Measurements from ENCODE around the gene ZNF536.
A peak's percentile ranks its signal among the peaks of the same experiment; 100 is the strongest.

ZNF536 gene

DNA sequence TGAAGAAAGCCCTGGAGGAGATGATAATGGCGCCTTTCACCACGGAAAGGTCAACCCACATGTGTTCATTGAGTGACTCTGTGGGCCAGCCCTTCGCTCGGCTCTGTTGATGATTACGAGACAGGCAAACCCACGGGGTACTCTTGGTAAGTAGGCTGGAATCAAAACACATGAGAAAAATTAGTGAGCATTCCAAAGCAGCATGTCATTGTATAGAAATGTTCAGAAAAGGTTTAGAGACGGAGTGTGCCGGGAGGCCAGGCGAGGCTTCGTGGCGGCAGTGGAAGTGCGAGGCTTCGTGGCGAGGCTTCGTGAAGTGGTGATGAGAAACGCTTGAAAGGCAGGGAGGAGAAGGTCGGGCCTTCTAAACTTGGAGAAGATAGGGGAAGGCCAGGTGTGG lies 144.3 kb downstream of the ZNF536 start:
- no peak overlapping the region for H3K4me3 ChIP-seq (ENCODE audit: low read length)
- DNase-seq (ENCODE audit: low read depth) = peak; percentile 5
- TF ChIP-seq, protein P1, sequence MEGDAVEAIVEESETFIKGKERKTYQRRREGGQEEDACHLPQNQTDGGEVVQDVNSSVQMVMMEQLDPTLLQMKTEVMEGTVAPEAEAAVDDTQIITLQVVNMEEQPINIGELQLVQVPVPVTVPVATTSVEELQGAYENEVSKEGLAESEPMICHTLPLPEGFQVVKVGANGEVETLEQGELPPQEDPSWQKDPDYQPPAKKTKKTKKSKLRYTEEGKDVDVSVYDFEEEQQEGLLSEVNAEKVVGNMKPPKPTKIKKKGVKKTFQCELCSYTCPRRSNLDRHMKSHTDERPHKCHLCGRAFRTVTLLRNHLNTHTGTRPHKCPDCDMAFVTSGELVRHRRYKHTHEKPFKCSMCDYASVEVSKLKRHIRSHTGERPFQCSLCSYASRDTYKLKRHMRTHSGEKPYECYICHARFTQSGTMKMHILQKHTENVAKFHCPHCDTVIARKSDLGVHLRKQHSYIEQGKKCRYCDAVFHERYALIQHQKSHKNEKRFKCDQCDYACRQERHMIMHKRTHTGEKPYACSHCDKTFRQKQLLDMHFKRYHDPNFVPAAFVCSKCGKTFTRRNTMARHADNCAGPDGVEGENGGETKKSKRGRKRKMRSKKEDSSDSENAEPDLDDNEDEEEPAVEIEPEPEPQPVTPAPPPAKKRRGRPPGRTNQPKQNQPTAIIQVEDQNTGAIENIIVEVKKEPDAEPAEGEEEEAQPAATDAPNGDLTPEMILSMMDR (conservative IDR thresholded peaks at IDR 0.05; ENCODE audit: low read length) = no peak

DNA sequence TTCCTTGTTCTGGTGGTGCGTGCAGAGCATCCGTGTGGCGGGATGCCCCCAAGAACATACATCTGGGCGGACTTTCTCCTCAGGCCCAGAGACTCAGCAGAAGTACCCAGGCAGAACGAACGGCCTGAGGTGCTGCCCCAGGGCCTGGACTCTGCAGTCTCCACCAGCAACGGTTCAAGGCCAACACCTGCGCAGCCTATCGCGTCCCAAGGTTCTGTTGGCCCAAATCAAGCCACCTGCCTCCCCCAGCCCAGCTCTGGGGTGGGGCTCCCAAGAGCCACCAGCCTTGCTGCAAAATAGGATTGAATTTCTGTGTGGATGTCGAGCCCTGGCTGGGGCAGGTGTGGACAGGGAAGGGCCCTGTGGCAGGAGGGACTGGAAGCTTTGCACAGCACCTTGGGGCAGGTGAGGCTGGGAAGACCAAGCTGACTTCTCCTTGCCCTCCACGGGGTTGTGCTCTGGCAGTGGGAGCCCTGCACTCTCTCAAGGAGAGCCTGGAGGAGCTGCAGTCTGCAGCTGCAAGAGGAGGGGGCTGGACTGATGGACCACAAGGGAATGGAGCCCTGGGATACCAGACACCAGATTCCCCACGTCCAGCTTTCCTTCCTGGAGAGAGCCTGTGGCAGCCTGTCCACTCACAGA lies 146.9 kb downstream of the ZNF536 start:
- no peak for DNase-seq (ENCODE audit: low read depth)
- TF ChIP-seq, protein P1 (conservative IDR thresholded peaks at IDR 0.05; ENCODE audit: low read length) = no peak
- H3K4me3 ChIP-seq (ENCODE audit: low read length) = no peak overlapping the region

DNA sequence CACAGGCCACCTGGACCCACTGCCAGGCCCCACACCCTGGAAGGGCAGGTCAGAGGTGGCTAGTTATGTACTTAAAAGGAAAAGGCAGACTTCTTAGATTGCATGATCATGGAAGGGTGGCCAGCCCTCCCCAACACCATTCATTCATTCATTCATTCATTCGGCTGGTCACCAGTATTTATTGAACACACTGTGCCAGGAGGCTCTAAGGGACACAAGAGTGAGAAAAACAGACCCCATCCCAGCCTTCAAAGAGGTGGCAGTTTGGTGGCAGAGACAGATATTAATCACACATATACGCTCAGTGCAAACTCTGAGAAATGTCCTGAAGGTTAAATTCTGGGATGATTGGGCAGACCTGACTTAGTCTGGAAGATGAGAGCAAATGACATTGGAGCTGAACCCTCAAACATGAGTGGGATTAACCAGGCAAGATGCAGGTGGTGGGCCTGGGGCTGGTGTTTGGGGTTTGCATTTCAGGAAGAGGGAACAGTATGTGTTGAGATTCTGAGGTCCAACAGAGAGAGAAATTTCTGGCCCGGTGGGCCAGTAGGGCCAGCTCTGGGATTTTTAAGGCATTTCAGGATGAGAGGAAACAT lies 147.5 kb downstream of the ZNF536 start:
- no peak for DNase-seq (ENCODE audit: low read depth)
- TF ChIP-seq, protein P1 (conservative IDR thresholded peaks at IDR 0.05; ENCODE audit: low read length) = no peak

DNA sequence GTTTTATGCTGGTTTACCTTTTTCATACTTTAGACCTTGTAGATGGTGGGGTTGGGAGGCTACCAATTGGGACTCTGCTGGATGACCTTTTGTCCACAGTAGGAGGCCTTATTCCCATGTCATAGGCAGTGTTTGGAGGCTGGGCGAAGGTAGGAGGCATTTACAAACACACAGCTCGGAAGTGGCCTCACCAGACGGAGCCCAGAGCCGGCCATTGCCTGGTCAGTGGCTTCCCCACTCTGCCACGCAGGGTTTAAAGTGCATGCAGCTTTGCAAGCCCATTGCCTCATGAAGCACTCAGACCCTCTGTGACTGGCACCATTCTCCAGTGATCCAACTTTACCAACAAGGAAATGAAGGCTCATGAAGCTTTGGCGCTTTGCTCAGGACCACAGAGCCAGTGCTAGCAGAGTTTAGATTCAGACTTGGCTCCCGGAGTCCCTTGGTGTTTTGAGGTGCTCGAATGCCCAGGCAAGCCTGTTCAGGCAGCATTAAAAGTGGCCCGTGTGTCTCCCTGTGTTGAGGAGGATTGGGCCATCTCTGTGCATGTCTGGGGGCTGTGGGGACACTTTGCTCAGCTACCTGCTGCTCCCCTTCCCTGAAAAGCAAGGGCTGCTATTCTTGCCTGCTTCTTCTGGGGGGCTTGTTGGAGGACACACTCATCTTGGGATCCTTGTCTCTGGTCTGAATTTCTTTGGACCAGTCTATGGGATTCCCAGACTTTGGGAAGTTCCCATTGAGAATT lies 148.7 kb downstream of the ZNF536 start:
- H3K4me3 ChIP-seq (ENCODE audit: low read length) = no peak overlapping the region
- no peak for DNase-seq (ENCODE audit: low read depth)
- TF ChIP-seq, protein P1 (conservative IDR thresholded peaks at IDR 0.05; ENCODE audit: low read length) = no peak

More for the DNA sequence above, 147.5 kb downstream of the ZNF536 start:
- H3K4me3 ChIP-seq (ENCODE audit: low read length) = no peak overlapping the region

DNA sequence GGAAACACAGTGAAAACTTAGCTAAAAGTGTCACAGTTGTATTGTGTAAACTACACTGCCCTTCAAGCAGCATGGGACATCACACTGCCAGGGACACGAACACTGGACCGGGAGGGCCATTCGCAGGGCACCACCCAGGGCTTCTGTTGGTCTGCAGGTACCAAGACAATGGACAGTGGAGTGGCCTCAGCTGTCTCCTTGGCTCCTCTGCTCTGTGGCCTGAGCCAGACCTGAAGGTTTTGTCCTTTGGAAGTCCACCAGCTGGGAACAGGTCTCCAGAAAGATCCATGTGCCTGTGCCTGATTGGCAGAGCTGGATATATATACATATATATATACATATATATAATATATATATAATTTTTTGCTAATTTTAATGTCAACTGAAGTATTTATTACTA lies 149.8 kb downstream of the ZNF536 start:
- DNase-seq (ENCODE audit: low read depth) = no peak
- TF ChIP-seq, protein P1 (conservative IDR thresholded peaks at IDR 0.05; ENCODE audit: low read length) = no peak

DNA sequence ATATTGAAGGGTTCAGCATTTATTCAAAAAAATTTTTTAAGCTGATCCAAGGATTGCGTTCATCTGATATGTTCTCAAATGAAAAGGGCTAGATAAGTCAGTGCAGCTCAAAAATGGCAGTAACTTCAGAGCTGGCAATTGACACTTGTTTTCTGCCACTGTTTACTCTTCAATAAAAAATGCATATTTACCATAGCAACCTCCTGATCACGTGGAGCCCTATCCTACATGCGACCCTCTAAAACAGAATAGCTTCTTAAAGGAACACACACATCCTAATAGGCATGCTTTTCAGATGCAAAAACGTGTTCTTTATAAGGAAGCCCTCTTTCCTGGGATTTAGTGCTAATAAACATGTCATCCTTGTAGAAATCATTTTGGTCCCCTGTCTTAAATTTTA lies 150.2 kb downstream of the ZNF536 start:
- TF ChIP-seq, protein P1 (conservative IDR thresholded peaks at IDR 0.05; ENCODE audit: low read length) = no peak
- DNase-seq (ENCODE audit: low read depth) = no peak
- no peak overlapping the region for H3K4me3 ChIP-seq (ENCODE audit: low read length)

More for the DNA sequence above, 149.8 kb downstream of the ZNF536 start:
- H3K4me3 ChIP-seq (ENCODE audit: low read length) = no peak overlapping the region

All from AG10803 (cell line).